ENCODE results near the gene TRIP12. TPM values are rescaled to one million over a fixed set of nuclear protein-coding genes. Genes with fewer than 3 reads are reported as not detected.

TRIP12 gene
- 262 and 271 TPM in 2 replicates for total RNA-seq

GRCh38 chr2:229921892-229922448, at the start of gene TRIP12:
Gene TRIP12, minus strand, starts transcription at chr2:229922009. Its CDS starts 41,930 bp downstream, at chr2:229880079.

GRCh38 chr2:229922449-229923386, 909 bp upstream of the TRIP12 start, which contains the start of gene FBXO36:
Gene FBXO36, plus strand, starts transcription at chr2:229922503. Its CDS starts 11 bp downstream, at chr2:229922514.

GRCh38 chr2:229714080-229714735, 207.6 kb downstream of the TRIP12 start, which contains the start of gene DNER:
Gene DNER, minus strand, starts transcription at chr2:229714555. Its CDS starts 132 bp downstream, at chr2:229714423.

Other genes starting within 250 kb of the TRIP12 start
- under 0.01 TPM in 1 of 2 replicates, not detected in the other for gene DNER, start 207.5 kb downstream of the TRIP12 start, total RNA-seq
- gene FBXO36, start 494 bp upstream of the TRIP12 start, total RNA-seq: 1.6 and 1.8 TPM in 2 replicates
- under 0.01 and 0.09 TPM in 2 replicates for gene SLC16A14, start 146.9 kb upstream of the TRIP12 start, total RNA-seq

Data from dermis lymphatic vessel endothelial cell (primary cell).